IPS-18c (cell line): ENCODE data around the gene IL17RB.
A peak's percentile ranks its signal among the peaks of the same experiment; 100 is the strongest.

Experiments
- H3K4me3 ChIP-seq: 2 replicates; pipeline ENCODE4 v1.7.0; 2013; ENCODE audit warnings: low read depth, mild to moderate bottlenecking, low read length, moderate library complexity; ENCODE audit not compliant: insufficient read depth
- H3K9me3 ChIP-seq: one replicate; pipeline ENCODE4 v1.6.1; 2013; ENCODE audit warnings: mild to moderate bottlenecking, low read length, moderate library complexity; ENCODE audit not compliant: control insufficient read depth, insufficient read depth

Gene IL17RB

GRCh38 chr3:53881691-53882593, 35.6 kb downstream of the IL17RB start, which contains the start of gene ACTR8:
Gene ACTR8, minus strand, starts transcription at chr3:53882152. Its CDS starts 51 bp downstream, at chr3:53882101.
- Histone ChIP-seq H3K9me3 (no peaks in the 10 kb centered on the region), H3K4me3 (peak within 1 kb of the TSS; percentile 87)

GRCh38 chr3:53883008-53883407, 36.6 kb downstream of the IL17RB start:
- H3K4me3 ChIP-seq = no peak overlapping the region
- H3K9me3 ChIP-seq = no peaks in the 10 kb centered on the region

GRCh38 chr3:53884623-53885022, 38.3 kb downstream of the IL17RB start:
- Histone ChIP-seq H3K9me3 (no peaks in the 10 kb centered on the region), H3K4me3 (no peak overlapping the region)

GRCh38 chr3:53885239-53885638, 38.9 kb downstream of the IL17RB start:
- H3K4me3 ChIP-seq = no peak overlapping the region

GRCh38 chr3:53887446-53887845, 41.1 kb downstream of the IL17RB start:
- Histone ChIP-seq H3K4me3 (no peak overlapping the region), H3K9me3 (no peaks in the 10 kb centered on the region)

More at GRCh38 chr3:53885239-53885638, 38.9 kb downstream of the IL17RB start:
- no peaks in the 10 kb centered on the region for H3K9me3 ChIP-seq

GRCh38 chr3:53888232-53888631, 41.9 kb downstream of the IL17RB start:
- no peak overlapping the region for H3K4me3 ChIP-seq

GRCh38 chr3:53890726-53891475, 44.5 kb downstream of the IL17RB start:
- Histone ChIP-seq H3K9me3 (no peaks in the 10 kb centered on the region), H3K4me3 (peak overlapping the region; percentile 95)

More at GRCh38 chr3:53888232-53888631, 41.9 kb downstream of the IL17RB start:
- H3K9me3 ChIP-seq = no peaks in the 10 kb centered on the region

- Histone ChIP-seq H3K9me3 (no peaks in the 10 kb centered on the region), H3K4me3 (peak within 1 kb of the TSS; percentile 95)
These were observed 45.3 kb downstream of the IL17RB start, which contains the start of gene SELENOK for GRCh38 chr3:53891497-53892285. Gene SELENOK, minus strand, starts transcription at chr3:53891859.

- peak overlapping the region; percentile 95 for H3K4me3 ChIP-seq
These were observed 45.9 kb downstream of the IL17RB start for GRCh38 chr3:53892286-53892637.

GRCh38 chr3:53899750-53900149, 53.4 kb downstream of the IL17RB start:
- Histone ChIP-seq H3K4me3 (no peak overlapping the region), H3K9me3 (no peaks in the 10 kb centered on the region)

More at GRCh38 chr3:53892286-53892637, 45.9 kb downstream of the IL17RB start:
- no peaks in the 10 kb centered on the region for H3K9me3 ChIP-seq

- Histone ChIP-seq H3K9me3 (peaks cover under 1% of the 10 kb centered on the region), H3K4me3 (no peak overlapping the region)
These were observed 54.4 kb downstream of the IL17RB start for GRCh38 chr3:53900666-53901331.

GRCh38 chr3:53902067-53902466, 55.7 kb downstream of the IL17RB start:
- H3K9me3 ChIP-seq = peaks cover 2% of the 10 kb centered on the region
- H3K4me3 ChIP-seq = no peak overlapping the region

- H3K9me3 ChIP-seq = peaks cover 2% of the 10 kb centered on the region
- H3K4me3 ChIP-seq = no peak overlapping the region
These were observed 56.3 kb downstream of the IL17RB start for GRCh38 chr3:53902711-53903110.

GRCh38 chr3:53913401-53913800, 67.0 kb downstream of the IL17RB start:
- no peaks in the 10 kb centered on the region for H3K9me3 ChIP-seq
- H3K4me3 ChIP-seq = no peak overlapping the region
